HL-60 (cell line): ENCODE results near the gene DISP1.

Experiments used
- CTCF ChIP-seq: IDR thresholded peaks from one replicate; pipeline ENCODE4 v1.5.1; 2011; ENCODE audit warnings: low read length, control low read depth, inconsistent platforms; ENCODE audit not compliant: insufficient read depth
- GABPA ChIP-seq: IDR thresholded peaks from 2 replicates; pipeline ENCODE4 v1.6.1; 2012; ENCODE audit warnings: low read depth
- POLR2AphosphoS5 ChIP-seq: IDR thresholded peaks from 2 replicates; pipeline ENCODE4 v1.6.1; 2012; ENCODE audit warnings: low read depth
- REST ChIP-seq: IDR thresholded peaks from 2 replicates; pipeline ENCODE4 v1.6.1; 2012; ENCODE audit warnings: low read depth; ENCODE audit not compliant: insufficient replicate concordance
- SPI1 ChIP-seq: IDR thresholded peaks from 2 replicates; pipeline ENCODE4 v1.6.1; 2012; ENCODE audit warnings: low read depth, mild to moderate bottlenecking, borderline replicate concordance

- TF ChIP-seq CTCF: no peak
- TF ChIP-seq REST: no peak
- TF ChIP-seq POLR2AphosphoS5: no peak
- no peak for TF ChIP-seq SPI1
- TF ChIP-seq GABPA: no peak
These were observed 2.7 kb downstream of the DISP1 start for GRCh38 chr1:222817529-222817928.
